ENCODE measurements around the gene HLA-DOB.
A peak's percentile ranks its signal among the peaks of the same experiment; 100 is the strongest.

Gene HLA-DOB

DNA sequence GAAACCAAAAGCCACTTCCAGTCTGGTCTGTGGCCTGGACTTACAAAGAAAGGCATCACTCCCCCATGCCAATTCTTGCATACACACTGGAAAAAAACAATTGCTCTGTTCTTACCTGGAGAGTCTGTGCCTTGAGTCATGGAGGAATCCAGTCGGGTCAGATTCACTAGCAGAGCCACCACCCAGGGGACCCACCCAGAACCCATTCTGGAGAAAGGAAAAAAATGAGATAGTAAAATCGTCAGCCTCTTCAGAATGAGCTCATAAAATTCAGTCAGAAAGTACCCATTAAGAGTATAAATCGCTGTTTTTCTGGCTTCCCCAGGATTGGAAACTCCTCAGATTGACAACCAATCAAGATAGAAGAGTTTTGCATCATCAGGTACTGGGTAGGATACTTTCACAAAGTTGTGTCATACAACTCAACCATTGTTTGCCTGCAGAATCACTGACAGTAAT, at the start of gene HLA-DOB:
Gene HLA-DOB (minus strand): TSS at position 257 of the 459 bp plus-strand sequence. CDS start 51 bp downstream, at position 206.
- no peak for DNase-seq (ENCODE audit: low read depth)

DNA sequence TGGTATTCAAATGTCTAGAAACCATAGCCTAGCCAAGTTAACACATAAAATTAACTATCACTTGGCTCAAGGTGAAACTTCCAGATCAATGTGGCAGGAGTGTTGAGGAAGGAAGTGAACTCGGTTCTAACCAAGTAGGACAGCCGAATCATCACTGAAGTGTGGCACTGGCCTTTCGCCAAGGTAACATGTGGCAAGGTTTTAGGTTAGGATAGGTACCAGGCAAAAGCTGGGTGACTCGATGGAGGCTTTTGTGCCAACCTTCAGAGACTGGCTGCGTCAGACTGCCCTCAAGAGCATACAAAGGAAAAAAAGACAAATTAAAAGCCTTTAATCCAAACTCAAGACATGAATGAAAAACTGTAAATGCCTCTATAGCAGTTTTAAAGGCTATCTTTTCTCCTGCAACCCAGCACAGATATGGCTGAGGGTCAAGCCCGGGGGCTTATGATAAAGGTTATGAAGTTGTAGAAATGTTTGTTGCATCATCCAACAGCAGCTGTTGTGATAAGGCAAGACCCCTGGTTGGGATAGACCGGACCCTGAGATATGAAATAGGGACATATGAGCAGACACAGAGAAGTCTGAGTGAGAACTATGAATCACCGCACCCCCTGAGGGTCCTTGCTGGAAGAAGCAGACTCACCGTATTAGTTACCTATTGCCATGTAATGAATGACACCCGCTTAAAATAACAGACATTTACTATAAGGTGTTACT, 49.1 kb upstream of the HLA-DOB start:
- no peak for DNase-seq (ENCODE audit: low read depth)

DNA sequence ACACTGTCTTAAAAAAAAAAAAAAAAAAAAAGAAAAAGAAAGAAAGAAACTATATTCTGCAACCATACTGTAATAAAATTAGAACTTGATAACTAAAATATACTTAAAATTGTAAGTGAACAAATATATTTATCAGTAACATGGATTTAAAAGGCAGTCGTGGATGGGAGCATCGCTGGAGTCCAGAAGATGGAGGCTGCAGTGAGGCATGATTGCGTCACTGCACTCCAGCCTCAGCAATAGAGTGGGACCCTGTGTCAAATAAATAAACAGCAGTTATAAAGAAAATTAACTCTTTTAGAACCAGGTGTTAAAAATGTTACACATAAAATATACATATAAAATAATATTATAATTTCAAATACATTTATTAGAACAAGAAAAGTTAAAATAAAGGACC, 45.9 kb upstream of the HLA-DOB start:
- no peak for DNase-seq (ENCODE audit: low read depth)

DNA sequence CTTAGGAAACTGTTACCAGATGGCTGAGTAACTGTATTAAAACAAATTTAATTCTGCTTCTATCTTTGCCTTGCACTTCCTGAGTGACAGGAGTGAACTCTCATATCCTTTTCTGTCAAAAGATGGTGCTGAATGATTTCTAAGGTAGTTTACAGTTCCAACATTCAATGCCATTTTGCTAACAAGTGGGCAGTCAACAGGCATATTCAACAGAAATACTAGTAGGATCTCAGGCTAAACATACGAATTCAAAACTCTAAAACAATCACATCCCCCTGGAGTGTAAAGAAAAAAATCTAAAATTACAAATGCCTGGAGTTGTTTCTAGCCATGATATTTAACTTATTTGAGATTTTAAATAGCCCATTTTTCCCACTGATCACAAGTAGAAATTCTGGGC, 43.9 kb upstream of the HLA-DOB start:
- no peak for DNase-seq (ENCODE audit: low read depth)

DNA sequence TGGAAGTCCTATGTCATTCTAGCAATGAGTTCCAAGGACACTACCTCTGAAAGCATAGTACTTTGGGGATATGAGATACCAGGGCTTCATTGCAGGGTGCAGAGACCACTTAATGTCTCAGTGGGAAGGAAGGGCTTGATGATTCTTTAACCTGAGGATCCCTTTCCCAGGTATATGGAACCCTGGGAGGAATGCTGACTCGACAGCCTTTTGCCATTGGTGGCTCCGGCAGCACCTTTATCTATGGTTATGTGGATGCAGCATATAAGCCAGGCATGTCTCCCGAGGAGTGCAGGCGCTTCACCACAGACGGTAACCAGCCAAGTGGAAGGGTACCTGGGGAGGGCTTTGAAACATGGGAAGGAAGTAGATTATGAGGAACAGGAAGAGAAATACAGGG, 41.4 kb upstream of the HLA-DOB start:
- no peak for DNase-seq (ENCODE audit: low read depth)

DNA sequence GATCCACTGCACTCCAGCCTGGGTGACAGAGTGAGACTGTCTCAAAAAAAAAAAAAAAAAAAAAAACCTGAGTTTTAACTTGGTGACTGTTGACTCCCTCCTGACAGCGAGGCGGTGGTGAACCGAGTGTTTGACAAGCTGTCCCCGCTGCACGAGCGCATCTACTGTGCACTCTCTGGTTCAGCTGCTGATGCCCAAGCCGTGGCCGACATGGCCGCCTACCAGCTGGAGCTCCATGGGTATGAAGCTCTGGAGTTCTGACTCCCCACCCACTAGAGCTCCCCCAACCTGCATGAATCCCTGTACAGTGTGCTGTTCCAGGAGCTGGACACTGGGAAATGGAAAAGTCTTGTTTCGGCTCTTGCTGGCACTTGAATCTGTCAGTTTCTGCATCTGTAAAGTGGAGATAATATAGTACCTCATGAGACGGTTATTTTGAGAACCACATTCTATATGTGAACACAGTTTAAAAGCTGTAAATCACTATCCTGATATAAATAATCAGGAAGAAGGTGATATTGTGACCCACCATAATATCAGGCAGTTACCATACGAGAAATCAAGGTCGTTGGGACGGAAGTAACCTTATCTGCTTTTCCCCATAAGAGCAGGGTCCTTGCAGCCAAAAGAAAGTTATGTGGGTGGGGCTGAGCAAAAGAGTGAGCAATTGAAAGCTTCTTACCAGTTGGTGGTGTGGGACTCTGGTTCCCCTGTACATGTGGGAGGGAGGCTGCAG, 40.5 kb upstream of the HLA-DOB start:
- DNase-seq (ENCODE audit: low read depth): no peak

DNA sequence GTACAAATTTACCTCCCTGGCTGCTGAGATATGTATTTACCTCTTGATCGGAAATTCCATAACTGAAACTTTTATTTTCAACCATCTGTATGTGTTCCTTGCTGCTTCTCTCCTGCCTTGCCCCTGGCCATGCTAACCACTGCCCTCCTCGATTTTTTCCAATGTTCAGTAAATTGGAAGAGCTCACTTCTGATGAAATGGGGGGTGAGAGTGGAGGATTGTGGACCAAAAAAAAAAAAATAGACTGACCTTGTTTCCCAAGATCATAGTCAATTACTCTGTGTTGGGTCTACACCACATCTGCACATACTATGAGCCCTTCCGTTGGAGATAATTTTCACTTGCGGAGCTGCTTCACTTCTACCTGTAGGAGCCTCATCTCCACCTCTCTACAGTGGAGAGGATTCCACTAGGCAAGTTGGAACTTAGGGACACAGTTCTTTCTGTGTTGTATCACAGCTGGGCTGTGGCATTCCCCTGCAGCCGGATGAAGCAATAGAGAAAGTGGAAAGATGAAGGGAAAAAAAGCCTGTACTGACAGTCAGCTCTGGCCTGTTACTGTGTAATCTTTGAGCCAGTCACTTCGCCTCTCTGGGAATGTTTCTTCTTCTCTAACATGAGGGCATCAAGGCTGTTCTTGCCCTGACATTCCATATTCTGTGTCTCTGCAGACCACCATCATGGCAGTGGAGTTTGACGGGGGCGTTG, 38.8 kb upstream of the HLA-DOB start:
- no peak for DNase-seq (ENCODE audit: low read depth)

DNA sequence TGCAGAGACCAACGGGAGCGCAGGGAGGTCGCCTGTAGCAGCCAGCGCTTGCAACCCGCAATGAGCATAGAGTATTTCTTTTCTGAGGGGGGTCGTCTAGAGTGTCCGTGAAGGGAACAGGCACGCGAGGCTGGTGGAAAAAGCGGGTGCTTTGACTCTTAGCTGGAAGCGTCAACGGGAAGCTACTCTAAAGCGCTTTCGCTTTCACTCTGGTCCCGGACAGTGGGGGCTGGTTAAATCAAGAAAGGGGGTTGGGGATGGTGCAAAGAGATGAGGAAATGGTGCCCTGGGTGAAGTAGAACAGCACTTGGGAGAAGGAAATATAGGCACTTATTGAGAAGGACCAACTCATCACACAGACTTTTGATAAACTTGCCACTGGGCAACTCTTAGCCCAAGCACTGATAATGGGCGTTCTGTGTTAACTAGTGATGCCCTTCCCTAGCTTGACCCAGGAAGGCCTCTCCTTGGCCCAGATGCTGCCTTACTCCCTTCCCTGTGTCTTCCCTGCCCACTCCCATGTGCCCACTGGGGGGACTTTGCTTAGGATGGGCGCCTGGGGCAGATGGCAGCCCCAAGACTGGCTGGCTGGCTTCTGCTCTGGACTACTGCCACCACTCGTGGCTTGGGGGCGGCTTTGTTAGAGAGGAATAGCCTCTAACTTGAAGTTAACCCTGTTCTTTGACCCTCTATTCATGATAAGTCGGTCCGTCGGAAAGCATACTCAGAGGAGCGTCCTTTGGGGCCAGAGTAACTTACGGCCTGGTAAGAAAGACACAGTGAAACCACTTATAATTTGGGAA, 37.8 kb upstream of the HLA-DOB start:
- DNase-seq (ENCODE audit: low read depth): peak; percentile 73

DNA sequence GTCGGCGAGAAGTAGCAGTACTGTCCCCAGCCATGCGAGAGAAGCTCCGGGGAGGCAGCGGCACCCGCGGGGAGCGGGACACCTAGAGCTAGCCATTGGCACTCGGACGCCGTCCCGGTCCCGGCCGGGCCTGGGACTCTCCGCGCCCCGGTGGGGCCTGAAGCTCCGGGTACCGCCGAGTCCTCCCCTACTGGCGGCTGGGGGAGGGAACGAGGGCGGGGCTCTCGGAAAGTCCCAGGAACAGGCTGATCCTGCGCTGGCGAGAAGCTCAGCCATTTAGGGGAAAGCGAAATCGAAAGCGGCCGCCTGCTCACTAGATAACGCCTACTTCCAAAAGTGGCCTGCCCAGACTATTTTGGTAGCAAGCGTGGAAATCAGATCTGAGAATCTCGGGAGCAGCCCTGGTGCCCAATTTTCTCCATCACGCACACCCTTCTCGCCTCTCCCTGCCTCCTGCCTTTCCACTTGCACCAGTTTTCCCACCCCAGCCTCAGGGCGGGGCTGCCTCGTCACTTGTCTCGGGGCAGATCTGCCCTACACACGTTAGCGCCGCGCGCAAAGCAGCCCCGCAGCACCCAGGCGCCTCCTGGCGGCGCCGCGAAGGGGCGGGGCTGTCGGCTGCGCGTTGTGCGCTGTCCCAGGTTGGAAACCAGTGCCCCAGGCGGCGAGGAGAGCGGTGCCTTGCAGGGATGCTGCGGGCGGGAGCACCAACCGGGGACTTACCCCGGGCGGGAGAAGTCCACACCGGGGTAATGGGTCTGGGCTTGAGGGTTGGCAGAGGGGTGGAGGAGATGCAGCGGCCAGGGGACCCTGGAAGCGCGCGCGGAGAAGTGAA, 37.0 kb upstream of the HLA-DOB start, which contains the start of the genes PSMB9 and TAP1:
Gene PSMB9 (plus strand): TSS at position 652 of the 835 bp plus-strand sequence. CDS start 38 bp downstream, at position 690.
Gene TAP1 (minus strand): TSS at position 164 of the 835 bp plus-strand sequence. CDS start 68 bp downstream, at position 96.
- peak; percentile 97 for DNase-seq (ENCODE audit: low read depth)

DNA sequence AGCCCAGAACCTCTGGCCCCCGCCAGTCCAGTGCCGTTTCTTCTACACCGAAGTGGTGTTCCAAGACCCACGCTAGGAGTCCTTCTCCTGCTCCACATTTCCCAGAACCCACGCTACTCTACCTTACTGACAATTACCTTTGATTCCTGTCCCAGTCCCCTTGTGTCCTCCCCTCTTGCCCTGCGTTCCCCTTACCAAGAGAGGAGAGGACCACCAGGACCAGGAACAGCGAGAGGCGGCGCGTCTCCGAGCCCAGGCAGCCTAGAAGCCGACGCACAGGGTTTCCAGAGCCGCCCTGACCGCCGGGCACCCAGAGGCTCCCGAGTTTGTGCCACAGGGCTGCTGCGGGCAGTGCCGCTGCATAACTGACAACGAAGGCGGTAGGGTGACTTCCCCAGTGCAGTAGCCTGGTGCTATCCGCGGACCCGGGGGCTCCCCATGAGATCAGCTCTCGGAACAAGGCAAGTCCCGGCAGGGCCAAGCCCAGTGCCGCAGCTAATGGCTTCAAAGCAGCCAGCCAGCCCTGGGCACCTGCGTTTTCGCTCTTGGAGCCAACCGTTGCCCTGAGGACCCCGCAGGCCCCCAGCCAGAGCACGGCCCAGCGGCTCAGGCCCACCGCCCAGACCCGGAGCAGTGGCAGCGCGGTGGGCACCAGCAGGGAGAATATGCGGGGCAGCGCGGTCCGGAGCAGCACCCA, 36.2 kb upstream of the HLA-DOB start:
- peak; percentile 41 for DNase-seq (ENCODE audit: low read depth)

DNA sequence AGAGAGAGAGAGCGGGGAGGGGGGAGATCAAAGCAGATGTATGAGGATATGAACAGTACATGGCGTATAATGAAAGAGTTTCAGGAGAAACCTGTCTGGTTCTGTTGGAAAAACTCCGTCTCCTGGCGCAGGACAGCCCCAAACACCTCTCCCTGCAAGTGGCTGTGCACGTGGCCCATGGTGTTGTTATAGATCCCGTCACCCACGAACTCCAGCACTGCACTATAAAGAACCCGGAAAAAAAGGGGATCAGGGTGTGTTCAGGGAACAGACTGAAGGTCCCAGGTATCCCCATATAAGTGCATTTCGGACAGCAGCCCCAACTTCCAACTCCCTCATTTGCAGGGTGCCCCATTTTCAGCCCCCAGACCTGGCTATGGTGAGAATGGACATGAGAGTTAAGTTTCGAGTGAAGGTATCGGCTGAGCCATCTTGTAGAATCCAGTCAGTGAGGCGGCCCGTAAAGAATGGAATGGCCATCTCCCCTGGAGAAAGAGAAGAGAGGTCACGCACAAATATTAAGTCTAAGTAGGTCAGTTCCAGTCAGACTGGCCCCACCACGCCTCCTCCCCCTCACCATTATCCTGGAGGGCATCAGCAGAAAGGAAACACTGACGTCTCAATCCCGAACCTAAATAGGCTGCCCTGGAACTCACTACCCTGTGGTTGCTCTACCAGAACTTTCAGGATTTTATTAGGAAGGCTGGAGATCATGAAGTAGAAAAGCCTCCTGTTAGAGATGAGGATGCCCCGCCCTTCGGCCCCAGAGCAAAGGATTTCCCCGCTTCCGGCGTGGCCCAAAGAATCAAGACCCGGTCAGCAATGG, 35.4 kb upstream of the HLA-DOB start:
- no peak for DNase-seq (ENCODE audit: low read depth)

DNA sequence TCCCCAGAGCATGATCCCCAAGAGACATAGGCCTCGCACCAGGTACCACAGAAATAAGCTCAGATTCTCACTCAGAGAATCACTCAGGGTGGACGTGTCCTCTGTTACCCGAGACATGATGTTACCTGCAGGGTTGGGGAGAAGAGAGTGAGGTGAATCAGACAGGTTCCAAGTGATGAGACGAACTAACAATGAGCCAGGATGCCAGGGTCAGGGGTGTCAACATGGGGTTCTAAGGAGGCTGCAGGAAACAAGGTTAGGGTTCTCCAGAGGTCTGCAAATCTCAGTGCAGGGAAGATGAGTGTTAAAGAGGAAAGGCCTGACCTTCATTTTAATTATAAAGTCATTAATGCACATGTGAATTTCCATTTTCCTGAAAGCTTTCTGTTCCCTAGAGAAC, 34.2 kb upstream of the HLA-DOB start:
- no peak for DNase-seq (ENCODE audit: low read depth)

DNA sequence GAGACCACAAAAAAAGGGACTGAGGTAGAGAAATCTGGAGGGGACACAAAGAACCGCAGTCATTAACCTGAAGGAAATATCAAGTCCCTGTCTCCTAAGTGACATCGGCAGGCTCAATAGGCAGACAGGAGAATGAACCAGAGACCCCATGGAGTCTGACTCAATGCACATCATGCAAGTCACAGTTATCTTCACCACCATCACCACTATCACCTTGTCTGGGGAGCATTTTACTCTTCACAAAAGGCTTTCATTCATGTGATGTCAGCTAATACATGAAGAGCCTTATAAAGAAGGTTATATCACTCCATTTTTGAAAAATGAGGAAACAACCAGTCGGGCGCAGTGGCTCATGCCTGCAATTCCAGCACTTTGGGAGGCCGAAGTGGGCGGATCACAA, 32.3 kb upstream of the HLA-DOB start:
- no peak for DNase-seq (ENCODE audit: low read depth)

DNA sequence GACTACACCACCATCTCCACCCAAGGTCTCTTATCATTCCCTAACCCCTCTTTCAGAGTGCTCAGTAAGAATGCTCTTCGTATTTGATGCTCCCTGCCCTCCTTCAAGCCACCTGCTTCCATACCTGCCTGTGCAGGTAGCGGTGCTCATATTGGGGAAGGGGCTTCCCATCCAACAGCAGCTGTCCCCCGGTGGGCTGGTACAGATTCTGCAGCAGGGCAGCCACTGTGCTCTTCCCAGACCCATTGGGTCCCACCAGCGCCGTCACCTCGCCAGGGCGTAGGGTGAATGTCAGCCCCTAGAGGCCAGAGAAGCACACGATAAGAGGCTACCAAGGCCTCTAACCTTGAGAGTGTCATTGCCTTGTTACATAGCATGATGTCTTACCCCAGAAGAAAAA, 31.0 kb upstream of the HLA-DOB start:
- no peak for DNase-seq (ENCODE audit: low read depth)

DNA sequence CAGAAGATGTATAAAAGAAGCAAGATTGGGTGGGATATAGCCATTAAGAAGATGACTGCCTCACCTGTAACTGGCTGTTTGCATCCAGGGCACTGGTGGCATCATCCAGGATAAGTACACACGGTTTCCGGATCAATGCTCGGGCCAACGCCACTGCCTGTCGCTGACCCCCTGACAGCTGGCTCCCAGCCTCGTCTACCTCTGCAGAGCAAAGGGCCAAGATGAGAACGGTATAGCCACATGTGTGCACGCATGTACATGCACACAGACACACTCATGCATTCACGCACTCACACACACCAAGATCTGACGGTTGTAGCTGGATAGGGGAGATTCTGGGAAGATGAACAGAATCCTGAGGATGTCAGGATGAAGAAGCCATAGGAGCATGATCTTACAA, 30.2 kb upstream of the HLA-DOB start:
- DNase-seq (ENCODE audit: low read depth): no peak

DNA sequence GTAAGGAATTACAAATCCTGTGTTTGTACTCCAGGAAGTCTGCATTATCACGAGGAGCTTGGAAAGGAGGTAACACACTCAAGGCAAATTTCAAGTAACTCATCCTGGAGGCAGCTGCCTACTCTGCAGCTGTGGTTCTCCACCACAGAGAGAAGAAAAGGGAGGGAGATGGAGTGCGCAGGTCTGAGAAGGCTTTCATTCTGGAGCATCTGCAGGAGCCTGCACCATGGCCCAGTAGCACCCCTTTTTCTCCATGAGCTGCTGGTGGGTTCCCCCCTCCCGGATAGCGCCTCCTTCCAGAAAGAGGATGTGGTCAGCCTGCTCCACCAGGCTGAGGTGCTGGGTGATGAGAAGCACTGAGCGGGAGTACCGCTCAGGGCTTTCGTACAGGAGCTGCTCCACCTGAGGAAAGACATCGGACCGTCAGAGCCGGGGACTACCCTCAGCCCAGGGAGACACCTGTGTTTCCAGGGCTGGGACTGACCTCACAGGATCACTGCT, 28.6 kb upstream of the HLA-DOB start:
- DNase-seq (ENCODE audit: low read depth): no peak

DNA sequence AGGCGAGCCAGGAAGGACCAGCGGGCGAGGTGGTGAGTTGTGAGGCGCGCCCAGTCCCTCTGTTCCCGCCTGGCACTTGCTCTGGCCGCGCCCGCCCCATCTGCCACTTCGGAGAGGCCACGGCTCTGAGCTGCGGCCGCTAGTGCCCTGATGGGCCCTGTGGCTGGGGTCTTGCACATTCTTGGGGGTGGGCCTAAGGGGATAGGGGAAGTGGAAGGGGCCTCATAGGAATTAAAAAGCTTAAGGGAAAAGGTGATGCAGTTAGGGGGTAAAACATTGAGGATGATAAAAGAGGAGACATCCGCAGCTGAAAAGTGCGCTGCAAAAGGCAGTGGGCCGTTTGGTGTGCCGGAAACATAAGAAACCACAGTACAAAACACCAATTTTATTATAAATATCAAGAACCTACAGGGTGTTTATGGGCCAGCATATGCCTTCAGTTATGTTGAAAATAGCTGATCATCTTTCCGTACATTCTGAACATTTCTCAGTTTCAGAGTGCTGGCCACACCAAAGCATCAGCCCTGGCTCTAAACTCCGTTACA, 28.1 kb upstream of the HLA-DOB start:
- no peak for DNase-seq (ENCODE audit: low read depth)

DNA sequence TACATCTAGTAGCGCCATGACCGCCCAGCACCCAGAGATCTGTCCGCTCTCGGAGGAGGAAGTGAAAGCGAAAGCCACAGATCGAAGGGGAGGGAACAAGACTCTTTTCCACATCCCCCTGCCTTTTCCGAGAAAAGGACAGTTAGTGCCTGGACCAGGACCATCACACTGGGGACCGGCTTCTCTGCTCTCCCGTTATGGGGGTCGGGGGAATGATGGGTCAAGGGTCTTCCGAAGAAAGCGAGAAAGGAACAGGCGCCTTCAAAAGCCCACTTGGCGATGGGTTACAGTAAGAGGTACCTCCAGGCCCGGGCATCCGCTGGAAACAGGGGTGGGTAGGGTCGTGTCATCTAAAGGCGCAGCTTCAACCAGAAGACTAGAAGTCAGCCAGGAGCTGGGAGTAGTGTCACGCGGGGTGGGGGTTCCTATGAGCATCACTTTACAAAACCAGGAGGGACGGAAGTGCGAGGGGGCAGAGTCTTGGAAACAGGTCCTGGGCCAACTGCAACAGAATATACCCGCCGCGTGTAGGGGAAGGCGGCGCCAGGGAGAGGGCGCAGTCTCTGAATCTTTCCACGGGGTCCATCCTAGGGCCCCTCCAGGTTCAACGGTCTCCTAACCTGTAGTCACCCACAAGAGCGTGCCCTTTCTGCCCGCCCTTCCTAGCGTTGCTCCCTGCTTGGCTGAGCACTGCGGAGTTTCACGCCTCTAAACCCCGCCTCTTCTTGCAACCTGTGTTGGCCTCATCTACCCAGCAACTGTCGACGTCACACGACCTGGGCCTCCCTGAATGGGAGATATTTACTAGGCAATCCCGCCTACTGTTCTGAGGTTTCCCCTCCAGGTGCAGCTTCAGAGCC, 27.4 kb upstream of the HLA-DOB start, which contains the start of gene PSMB8:
Gene PSMB8 (minus strand): TSS at position 69 of the 860 bp plus-strand sequence. CDS start 51 bp downstream, at position 18.
- DNase-seq (ENCODE audit: low read depth): peak; percentile 98

All from stimulated activated CD4-positive, alpha-beta T cell treated with anti-CD3 and anti-CD28 coated beads, Interleukin-2, amount 100 ng/mL, for 4 hours (primary cell).